Measurements from ENCODE around the gene AFTPH. TPM values are rescaled to one million over a fixed set of nuclear protein-coding genes. Genes with fewer than 3 reads are reported as not detected.

AFTPH gene
- total RNA-seq, 4 donors from 2014 or later: 24.1 to 62.4 (median 37.4) TPM

DNA sequence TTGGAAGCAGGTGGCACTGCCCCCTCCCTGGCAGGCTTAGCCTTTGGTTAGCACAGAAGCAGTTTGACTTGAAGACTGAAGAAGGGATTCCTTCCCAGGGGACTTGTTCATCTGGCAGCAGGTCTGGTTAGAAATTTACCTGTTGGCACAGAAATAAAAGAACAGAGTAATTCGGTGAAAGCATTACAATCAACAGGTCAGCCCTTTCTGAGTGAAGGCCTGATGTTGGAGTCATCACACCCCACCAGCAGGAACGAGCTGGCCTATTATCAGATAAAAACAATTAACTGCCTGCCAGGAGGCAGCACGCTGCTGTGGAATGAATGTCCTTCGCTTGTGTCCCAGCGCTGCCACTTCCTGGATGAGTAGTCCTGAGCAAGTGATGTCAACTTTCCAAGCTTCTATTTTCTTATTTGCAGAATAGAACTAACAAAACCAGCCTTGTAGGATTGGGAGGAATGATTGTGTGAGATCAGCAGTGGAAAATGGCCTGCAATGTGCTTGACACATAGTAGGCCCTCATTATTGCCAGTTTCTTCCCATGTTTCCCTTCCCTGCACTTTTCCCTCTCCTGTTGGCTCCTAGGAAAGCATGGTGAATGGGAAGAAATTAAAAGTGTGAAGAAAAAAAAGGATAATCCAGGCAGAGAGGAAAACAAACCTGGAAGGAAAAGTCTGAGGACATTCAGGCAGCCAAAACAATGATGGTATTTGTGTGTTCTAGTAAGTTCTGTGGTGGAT is 41.2 kb upstream of the AFTPH start:
- H3K9me3 ChIP-seq: no peaks in the 10 kb centered on the region
- intact Hi-C loops (cut with DNase I; ENCODE audit: low total_unique reads): loop anchor here (10.0 kb wide), 1 partner anchor 428 kb away; no protein-coding TSS in a partner anchor
- no peaks in the 10 kb centered on the region for H3K4me1 ChIP-seq
- TF ChIP-seq POLR2A (IDR thresholded peaks at IDR 0.05): no peak
- TF ChIP-seq, protein P1, sequence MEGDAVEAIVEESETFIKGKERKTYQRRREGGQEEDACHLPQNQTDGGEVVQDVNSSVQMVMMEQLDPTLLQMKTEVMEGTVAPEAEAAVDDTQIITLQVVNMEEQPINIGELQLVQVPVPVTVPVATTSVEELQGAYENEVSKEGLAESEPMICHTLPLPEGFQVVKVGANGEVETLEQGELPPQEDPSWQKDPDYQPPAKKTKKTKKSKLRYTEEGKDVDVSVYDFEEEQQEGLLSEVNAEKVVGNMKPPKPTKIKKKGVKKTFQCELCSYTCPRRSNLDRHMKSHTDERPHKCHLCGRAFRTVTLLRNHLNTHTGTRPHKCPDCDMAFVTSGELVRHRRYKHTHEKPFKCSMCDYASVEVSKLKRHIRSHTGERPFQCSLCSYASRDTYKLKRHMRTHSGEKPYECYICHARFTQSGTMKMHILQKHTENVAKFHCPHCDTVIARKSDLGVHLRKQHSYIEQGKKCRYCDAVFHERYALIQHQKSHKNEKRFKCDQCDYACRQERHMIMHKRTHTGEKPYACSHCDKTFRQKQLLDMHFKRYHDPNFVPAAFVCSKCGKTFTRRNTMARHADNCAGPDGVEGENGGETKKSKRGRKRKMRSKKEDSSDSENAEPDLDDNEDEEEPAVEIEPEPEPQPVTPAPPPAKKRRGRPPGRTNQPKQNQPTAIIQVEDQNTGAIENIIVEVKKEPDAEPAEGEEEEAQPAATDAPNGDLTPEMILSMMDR (IDR thresholded peaks at IDR 0.05): no peak
- DNase-seq: no peak
- no peaks in the 10 kb centered on the region for H3K36me3 ChIP-seq
- H3K27ac ChIP-seq: no peak overlapping the region
- no peak overlapping the region for H3K4me3 ChIP-seq
- no peaks in the 10 kb centered on the region for H3K27me3 ChIP-seq

DNA sequence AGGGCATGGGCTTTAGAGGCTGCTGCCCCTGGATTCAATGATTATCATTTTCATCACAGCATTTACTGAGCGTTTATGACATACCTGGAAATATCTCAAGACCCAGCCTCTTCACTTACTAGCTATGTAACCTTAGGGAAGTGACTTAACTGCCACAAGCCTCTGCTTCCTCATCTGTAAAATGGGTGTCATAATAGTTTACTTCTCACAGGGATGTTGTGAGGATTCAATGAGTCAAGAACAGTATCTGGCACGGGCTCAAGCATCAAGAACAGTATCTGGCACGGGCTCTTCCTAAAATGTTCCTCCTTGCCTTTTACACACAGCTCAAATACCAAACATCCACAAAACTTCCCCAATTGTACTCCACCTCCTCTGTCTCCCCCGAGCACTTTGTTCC is 38.8 kb upstream of the AFTPH start:
- Histone ChIP-seq H3K9me3 (no peaks in the 10 kb centered on the region), H3K36me3 (no peaks in the 10 kb centered on the region), H3K27me3 (no peaks in the 10 kb centered on the region), H3K4me1 (no peaks in the 10 kb centered on the region), H3K4me3 (no peak overlapping the region), H3K27ac (no peak overlapping the region)
- DNase-seq: no peak
- TF ChIP-seq POLR2A (IDR thresholded peaks at IDR 0.05): no peak
- TF ChIP-seq, protein P1 (IDR thresholded peaks at IDR 0.05): no peak
- intact Hi-C loops (cut with DNase I; ENCODE audit: low total_unique reads): loop anchor here (5.0 to 10.0 kb wide), 2 partner anchors 153 to 431 kb away; no protein-coding TSS in a partner anchor

DNA sequence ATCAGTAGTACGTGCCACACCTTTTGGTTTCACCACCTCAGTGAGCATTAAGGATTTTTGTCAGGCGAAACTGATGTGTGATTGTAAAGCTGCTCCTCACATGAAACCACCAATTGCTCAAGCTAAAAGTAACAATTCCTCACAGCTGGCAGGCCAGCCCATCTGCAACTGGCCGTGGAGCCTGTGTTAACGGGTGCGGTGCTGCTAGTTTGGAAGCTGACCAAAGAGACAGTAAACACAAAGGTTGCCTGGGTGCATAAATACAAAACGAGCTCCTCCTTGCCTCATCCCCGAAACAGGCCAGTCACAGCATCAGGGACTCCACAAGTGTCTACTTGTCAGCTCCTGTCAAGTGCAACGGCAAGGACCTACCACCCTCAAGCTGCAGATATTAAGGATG is 38.2 kb upstream of the AFTPH start:
- Histone ChIP-seq H3K4me3 (no peak overlapping the region), H3K9me3 (no peaks in the 10 kb centered on the region), H3K27ac (no peak overlapping the region), H3K4me1 (no peaks in the 10 kb centered on the region), H3K27me3 (no peaks in the 10 kb centered on the region), H3K36me3 (no peaks in the 10 kb centered on the region)
- TF ChIP-seq, protein P1 (IDR thresholded peaks at IDR 0.05): no peak
- TF ChIP-seq POLR2A (IDR thresholded peaks at IDR 0.05): no peak
- DNase-seq: no peak
- intact Hi-C loops (cut with DNase I; ENCODE audit: low total_unique reads): loop anchor here (5.0 to 10.0 kb wide), 2 partner anchors 154 to 431 kb away; no protein-coding TSS in a partner anchor

DNA sequence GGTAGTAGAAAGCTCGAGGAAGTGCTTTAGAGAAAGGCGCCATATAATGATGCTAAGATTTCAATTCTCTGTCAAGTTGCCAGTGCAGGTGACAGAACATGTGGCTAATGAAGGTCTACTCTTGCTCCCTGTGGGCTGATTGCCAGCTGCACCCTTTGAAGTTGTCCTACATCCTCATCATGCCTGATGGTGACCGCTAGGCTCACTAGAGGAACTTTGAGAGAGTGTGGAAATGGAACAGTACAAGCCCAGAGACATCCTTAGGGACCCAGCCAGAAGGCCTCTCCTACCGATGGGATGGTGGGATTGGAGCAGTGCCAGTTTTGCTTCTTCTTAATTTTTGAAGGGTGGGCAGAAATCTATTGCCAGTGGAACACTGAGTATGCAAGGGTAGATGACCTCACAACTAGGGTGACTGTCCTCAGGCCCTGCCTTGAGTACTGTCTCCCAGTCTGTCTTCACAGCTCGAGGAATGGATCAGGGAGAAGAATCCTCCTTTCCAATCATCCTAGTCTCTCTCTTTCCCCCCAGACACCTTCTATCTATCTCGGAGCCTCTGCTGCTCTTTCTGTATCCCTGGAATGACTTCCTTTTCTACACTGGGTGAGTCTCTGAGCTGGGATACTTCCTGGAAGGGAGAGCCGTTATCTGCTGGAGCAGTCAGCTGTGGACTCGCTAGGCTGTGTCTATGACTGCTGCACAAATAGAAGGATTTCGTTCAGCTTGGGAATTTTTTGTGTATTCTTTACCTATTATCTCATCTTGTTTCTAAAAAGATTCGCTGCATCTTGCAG is 36.7 kb upstream of the AFTPH start:
- Histone ChIP-seq H3K36me3 (no peaks in the 10 kb centered on the region), H3K9me3 (no peaks in the 10 kb centered on the region), H3K4me1 (no peaks in the 10 kb centered on the region), H3K27ac (no peak overlapping the region), H3K27me3 (no peaks in the 10 kb centered on the region), H3K4me3 (no peak overlapping the region)
- peak in 1 of 2 donors; percentile 19 for DNase-seq
- TF ChIP-seq, protein P1 (IDR thresholded peaks at IDR 0.05): no peak
- TF ChIP-seq POLR2A (IDR thresholded peaks at IDR 0.05): no peak
- intact Hi-C loops (cut with DNase I; ENCODE audit: low total_unique reads): loop anchor here (5.0 to 10.0 kb wide), 2 partner anchors 155 to 433 kb away; no protein-coding TSS in a partner anchor

Data from uterus (tissue), 4 donors.